Measurements from ENCODE around the gene TNIP2.

DNA sequence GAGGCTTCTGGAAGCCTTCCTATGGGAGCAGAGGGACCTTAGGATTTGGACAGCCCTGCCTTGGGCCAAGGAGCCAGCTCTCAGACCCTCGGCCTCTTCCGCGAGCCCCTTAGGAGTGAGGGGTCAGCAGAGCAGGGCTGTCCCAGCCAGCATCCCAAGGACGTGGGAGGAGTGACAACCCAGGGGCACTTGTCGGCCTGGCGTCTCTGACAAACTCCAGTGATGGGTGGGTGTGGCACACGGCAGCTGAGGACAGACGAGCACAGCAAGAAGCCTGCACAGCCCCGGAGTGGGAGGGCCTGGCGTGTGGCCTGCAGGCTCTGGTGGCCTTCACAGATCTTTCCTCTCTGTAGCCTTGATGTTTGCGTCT is 11.6 kb upstream of the TNIP2 start:
- TF ChIP-seq, protein P1, sequence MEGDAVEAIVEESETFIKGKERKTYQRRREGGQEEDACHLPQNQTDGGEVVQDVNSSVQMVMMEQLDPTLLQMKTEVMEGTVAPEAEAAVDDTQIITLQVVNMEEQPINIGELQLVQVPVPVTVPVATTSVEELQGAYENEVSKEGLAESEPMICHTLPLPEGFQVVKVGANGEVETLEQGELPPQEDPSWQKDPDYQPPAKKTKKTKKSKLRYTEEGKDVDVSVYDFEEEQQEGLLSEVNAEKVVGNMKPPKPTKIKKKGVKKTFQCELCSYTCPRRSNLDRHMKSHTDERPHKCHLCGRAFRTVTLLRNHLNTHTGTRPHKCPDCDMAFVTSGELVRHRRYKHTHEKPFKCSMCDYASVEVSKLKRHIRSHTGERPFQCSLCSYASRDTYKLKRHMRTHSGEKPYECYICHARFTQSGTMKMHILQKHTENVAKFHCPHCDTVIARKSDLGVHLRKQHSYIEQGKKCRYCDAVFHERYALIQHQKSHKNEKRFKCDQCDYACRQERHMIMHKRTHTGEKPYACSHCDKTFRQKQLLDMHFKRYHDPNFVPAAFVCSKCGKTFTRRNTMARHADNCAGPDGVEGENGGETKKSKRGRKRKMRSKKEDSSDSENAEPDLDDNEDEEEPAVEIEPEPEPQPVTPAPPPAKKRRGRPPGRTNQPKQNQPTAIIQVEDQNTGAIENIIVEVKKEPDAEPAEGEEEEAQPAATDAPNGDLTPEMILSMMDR (IDR thresholded peaks at IDR 0.05; ENCODE audit: low read length) = no peak
- no peak for TF ChIP-seq EZH2 (optimal IDR thresholded peaks at IDR 0.05; ENCODE audit: low read depth, low read length)
- no peak for TF ChIP-seq EZH2phosphoT487 (IDR thresholded peaks at IDR 0.05; ENCODE audit: low read length)

Measured in MM.1S (cell line).